Kidney glomerular epithelial cell (primary cell): ENCODE measurements around the gene CACNB2.
A peak's percentile ranks its signal among the peaks of the same experiment; 100 is the strongest.

Experiments used
- DNase-seq: peaks from one replicate; lab custom pipeline; 2025; lab: John Stamatoyannopoulos, UW

Gene CACNB2

DNA sequence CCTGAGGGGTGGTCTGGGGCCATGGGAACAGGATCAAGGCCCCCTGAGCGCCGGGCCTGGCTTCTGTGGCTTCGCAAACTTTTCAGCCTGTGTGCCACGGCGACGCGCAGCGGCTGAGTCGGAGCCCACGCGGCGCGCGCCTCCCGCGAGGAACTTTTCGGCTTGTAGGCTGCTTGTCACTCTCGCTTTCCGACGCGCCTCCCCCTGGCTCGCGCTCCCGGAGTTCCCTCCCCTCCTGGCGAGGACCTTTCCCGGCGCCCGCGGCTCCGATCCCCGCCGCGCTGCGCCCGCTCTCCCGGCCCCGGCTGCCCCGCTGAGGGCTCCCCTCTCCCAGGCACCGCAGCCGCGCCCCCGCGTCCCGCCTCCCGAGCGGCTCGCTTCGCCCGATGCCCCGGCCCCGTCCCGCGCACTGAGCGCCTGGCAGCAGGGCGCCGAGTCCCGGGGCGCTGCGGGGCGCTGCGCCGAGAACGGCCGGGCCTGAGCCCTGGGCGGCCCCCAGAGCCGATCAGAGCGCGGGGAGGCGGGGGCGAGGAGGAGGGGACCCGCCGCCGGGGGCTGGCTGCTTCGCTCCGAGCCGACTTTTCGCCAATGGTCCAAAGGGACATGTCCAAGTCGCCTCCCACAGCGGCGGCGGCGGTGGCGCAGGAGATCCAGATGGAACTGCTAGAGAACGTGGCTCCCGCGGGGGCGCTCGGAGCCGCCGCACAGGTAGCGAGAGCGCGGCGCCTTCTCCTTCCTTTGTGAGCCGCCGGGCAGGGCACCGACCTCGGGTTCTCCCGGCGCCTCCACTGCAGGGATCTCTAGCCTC lies at the start of gene CACNB2:
TSS of gene CACNB2 (plus strand) at position 276 of the 808 bp plus-strand sequence.
- no peak for DNase-seq

DNA sequence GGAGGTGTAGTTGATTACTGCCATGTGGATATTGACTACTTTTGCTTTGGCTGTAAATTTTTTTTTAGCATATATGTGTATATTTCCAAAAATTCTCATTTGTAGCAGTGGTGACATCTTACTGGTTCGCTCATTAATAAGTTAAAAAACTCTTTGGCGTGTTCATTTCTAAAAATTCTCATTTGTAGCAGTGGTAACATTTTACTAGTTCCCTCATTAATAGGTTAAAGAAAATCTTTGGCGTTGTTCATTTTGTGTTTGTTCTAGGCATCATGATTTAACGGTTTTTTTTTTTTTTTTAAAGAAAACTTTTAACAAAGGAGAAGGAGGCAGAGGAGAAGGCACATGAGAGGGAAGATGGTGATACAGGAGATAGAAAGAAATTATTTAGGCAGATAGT lies 45.9 kb upstream of the CACNB2 start:
- no peak for DNase-seq

DNA sequence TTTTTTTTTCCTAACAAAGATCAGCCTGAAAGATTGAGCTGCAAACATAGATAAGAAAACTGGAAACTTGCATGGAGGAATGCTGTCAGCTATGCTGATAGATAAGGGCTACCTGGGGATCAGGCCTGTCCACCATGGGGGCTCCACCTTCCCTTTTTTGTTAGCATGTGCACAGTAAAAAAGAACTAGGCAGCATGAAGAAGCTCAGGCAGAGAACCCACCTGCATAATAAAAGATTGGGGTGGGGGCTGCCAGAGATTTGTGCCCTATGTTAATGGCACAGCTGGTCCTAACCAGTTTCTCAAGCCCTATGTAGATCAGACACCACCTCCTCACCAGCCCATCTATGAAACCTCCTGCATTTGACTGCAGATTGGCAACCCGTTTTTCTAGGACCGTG lies 45.4 kb upstream of the CACNB2 start:
- DNase-seq: no peak

DNA sequence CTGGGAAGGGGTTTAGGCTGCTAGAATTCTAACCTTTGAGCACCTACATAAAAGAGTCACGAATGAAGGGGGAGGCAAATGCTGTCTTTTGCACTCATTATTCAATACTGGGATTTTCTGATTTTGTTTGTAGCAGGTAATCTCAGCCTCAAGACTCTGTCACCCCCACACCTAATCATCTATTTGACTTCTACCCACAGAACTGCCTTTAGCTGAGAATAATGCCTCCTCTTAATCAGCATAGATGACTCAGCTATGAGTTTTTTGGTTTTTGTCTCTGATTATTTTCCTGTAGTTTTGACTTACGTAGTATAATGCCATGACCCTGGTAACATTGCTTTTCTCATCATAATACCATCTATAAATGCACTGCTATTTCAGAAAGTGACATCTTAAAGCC lies 42.7 kb upstream of the CACNB2 start:
- no peak for DNase-seq

DNA sequence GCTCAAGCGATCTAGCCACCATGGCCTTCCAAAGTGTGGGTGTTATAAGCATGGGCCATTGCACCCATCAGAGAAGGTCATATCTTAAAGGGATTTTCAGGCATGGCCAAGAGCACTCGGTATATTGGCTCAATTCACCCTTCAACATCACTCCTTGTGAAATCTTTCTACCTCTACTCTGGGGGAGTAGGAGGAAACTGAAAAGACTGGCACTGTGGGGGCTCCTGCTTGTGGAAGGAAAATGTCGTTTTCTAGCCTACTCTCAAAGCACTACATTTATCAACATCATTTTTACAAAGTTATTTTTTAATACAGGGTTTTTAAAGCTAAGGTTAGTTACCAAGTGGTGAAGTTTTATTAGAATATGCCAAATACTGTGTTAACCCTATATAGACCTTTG lies 42.0 kb upstream of the CACNB2 start:
- no peak for DNase-seq

DNA sequence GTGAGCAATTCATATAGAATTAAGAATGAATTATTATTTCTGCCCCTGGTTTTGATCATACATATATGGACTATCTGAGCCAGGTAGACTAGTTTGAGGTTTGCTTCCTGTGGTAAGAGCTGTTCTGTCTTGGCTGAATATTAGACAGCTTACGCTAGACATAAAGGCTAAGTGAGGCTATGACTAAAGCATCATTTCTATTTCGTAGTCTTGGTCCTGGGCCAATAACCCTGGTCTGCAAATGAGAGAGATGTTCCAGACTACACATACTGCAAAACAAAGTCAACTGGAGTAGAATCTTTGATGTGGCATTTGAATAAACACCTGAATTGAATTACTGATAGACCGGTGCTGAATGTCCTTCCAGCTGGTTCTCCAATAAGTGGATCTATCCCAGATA lies 40.8 kb upstream of the CACNB2 start:
- no peak for DNase-seq

DNA sequence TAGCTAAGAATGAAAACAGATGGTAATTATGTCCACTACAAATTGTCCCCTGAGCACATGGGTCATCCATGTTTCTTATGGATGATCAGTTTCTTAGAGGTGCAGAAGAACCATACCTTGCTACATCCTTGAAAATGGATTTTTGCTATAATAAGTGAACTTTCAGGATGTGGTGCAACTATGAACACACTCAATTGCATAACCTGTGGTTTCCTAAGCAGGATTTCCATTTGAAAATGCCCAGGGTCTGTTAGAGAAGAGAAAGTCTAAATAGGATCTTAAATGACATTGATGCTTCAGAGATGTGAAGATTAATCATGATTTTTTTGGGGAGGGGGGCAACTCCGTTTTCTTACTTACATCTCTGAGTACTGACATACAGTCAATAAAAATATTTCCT lies 39.6 kb upstream of the CACNB2 start:
- DNase-seq: no peak

DNA sequence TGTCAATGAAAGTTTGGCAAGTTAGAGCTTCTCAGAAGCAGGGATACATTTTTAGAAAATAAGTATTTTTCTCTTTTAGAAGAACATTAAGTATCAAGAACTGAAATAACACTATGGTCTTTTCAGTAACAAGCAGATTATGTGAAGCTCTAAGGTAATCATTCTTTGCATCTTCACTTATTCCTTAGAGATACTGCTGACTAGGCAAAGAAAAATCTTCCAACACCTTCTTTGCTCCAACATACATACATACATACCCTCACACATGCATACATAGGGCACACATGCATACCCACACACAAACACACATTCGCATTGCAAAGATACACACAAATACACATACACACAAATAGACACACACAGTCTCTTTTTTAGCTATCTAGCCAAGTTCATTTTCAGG lies 37.8 kb upstream of the CACNB2 start:
- no peak for DNase-seq

DNA sequence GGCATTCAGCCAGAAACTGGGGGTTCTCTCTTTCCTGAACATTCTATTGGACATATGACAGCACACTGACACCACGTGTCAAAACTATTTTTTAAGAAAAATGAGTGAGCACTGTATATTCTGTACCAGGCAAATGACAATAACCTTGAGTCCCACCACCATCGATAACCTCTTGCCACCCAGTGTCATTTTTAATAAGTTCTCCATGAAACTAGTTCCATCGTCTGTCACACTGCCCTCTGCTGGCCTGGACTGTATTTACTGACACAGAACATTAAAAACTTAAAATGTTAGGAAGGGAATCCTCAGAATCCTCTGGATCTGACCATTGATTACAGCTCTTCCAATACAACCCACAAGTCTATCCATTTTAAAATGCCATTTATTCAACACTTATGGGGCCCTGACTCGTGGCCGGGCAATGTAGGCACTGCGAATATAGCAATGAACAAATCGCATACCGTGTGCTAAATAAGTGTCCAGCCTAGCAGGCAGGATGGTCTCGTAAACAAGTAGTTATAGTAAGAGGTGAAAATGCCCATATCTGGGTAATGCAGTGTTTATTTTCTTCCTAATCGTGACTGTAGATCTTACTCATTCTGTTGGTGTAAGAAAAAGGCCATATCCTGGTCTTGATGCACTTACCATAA lies 35.9 kb upstream of the CACNB2 start:
- DNase-seq: peak; percentile 16

DNA sequence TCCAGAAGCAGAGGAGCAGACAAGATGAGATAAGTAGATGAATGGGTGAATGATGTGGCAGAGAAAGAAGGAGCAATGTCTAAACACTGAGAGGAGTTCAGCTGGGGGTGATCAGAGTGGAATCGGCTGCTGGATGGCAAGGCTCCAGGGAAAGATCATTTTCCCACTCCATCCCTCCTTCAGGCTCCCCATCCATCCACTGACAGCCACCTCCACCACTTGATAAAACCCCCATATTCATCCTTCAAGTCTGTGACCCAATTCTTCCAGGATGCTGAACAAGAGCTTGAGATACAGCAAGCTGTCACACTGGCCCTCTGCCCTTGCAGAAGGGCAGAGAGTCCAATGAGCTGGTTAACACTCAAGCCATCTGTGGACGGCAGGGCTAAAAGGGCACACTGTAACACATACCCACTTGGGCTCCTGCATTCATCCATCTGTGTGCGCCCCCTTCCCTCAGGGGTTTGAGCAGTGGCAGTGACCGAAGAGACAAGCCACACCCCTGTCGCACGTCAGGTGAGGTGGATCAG lies 30.8 kb upstream of the CACNB2 start:
- no peak for DNase-seq

DNA sequence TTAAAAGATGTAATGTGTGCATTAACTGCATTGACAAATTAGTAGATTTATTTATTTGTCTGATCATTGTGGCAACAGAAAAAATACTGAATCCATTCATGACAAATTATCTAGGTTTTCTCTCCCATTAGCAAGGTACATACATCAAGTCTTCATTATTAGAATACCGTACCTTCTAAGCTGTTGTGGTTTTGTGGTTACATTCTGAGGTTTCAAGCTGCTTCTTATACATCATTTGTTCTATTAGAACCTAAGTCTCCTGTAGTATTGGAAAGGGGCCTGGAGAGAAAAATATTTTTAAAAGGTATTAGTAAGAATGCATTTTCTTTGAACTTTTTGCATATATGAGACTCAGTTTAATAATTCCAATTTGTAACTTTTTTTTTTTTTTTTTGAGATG lies 26.3 kb upstream of the CACNB2 start:
- no peak for DNase-seq

DNA sequence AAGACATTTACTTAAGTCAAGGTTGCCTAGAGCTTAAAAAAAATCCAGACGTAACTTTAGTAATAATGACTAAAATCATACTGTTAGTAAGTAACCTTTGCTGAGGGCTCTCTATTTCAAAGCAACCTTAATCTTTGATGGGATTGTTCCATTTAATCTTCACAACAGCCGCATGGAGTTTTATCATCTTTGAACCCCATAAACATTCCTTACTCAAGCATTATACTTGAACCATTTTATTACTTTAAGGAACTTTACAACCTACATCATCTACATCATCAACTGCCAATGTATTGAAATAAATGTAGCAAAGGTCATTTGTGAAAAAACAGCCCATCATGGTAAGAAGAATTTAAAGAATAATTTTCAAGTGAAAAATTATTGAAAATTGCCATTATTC lies 22.9 kb upstream of the CACNB2 start:
- DNase-seq: no peak

DNA sequence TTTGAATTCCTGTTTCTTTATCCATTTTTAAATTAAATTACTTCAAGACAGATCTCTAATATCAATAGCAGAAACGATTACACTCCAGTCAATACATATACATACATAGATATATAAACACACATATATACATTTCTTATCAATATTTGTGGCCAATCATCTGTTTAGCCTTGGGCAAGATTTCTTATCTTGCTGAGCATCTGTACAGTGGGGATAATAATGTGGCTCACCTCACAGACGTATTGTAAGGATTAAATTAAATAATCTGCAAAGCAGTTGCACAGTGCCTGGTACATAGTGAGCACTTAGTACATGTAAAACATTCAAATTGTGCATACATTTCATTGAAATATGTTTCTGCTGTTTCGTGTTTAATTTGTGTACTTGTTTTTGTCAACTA lies 17.5 kb upstream of the CACNB2 start:
- no peak for DNase-seq

DNA sequence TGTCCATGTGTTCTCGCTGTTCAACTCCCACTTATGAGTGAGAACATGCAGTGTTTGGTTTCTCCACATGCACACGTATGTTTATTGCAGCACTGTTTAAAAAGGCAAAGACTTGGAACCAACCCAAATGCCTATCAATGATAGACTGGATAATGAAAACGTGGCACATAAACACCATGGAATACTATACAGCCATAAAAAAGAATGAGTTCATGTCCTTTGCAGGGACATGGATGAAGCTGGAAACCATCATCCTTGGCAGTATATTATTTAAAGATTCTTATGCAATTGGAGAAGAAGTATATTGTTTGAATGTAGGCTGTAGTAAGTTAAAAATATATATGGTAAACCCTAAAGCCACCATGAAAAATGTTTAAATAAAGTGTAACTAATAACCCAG lies 7.2 kb upstream of the CACNB2 start:
- DNase-seq: no peak

DNA sequence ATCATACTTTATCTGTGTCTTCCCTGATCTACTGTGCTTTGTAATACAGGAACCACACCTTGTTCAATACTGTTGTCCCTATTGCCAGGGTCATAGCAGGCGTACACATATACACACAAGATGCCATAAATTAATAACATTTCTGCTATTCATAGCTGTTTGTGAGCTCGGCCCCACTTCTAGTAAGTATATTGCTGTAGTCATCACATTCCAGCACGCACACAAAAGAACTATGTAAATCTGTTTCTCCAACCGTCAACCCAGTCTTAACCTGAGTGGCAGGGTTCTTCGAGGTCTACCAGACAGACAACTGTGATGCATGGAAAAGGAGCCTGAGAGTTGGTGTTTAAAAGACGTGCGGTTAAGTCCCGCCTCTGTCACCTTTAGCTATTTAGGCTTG lies 5.7 kb upstream of the CACNB2 start:
- no peak for DNase-seq

DNA sequence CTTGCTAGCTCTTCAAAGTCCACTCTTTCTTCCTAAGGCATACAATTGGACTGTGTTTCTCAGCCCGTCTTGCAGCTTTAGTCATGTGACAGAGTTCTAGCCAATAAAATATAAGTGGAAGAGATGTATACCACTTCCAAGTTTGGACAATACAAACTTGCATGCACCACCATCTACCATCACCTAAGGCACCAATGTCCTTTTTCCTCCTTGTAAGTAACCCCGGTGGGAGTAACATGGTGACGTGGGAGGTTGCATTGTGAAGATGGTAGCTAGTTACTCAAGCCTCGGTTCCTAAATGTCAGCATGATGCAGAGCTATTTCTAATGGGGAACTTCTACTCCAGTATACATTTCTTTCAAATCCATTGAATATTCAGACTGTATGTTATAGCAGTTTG lies 5.3 kb upstream of the CACNB2 start:
- no peak for DNase-seq

DNA sequence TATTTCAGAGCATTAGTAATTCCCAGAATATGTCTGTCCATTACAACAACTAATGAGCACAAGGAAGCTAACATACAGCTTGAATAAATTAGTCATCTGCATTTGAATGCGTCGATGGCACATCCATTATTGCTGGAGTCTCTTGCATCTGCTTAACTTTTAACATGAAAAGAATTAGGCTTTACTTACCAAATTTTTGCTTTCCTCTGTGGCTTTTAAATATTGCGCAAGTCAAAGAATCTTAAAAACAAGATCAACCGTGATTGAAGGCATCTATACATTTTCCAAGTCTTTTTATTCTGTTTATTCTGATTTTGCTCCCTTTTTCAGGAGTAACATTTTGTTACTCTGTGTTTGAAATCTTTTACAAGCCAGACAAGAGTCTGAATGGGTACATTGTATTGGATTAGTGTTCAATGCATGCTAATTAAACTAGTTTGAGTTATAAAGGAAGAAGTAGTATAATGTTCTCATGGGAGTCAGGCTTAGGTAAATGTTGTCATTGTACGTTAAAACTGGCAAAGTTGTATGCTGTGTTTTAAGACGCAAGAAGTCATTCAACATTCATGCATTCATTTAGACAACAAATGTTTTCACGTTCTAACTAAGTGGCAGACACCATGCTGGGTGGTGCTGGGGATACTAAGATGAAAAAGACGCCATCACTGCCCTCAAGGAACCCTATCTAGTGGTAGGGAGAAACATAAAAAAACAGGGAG lies 4.0 kb upstream of the CACNB2 start:
- DNase-seq: no peak

DNA sequence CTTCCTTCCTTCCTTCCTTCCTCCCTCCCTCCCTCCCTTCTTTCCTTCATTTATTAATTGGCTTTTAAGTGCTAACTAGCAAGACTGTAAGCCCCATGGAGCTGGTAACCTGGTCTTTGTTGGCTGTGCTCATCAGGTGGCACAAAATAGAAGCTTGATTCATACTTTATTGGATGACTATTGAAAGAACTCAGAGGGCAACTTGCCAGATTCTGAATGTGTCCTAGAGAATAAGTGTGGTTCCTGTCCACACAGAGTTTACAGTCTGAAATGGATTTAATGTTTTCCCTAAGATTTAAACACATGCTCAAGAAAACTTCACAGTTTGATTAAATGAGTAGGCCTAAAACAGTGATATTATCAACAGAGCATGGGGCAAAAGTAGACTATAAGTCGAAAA lies 3.1 kb upstream of the CACNB2 start:
- DNase-seq: no peak

DNA sequence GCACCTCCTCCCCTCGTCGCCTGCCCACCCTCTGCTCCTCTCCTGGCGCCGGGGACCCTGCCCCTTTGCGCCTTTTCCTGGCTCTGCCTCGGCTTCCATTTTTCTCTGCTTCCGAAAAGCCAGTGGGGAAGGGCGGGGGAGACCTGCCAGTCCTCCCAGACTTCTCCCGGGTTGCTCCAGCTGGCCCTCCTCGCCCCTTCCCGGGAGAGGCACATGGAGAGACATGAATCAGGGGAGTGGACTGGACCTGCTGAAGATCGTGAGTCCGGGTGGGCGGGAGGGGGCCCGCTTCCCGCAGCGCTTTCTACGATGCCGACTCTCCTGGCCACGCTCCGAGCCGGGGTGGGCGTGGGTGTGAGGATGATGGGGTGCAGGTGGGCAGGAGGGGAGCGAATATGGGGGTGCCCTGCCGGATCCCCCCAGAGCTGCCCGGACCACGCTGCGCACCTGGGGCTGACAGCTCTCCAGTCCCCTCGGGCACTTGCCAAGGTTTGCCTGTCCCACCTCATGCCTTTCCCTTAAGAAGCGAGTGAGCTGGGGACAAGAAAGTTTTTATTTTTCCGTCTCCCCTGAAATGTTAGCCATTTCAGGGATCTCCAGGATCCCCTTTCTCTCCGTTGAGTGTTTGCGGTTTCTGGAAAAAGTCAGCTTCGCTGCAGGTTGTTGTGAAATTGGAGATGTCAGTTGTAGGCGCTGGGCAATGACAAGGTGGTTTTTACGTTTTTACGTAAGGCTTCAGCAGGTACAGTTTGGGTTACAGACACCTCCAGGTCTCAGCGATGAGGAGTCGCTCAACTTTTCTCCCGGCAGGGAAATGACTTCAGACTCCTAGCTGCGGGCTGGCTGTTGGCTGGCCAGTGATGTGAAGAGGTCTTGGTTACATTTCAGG lies 977 bp downstream of the CACNB2 start:
- DNase-seq: no peak

DNA sequence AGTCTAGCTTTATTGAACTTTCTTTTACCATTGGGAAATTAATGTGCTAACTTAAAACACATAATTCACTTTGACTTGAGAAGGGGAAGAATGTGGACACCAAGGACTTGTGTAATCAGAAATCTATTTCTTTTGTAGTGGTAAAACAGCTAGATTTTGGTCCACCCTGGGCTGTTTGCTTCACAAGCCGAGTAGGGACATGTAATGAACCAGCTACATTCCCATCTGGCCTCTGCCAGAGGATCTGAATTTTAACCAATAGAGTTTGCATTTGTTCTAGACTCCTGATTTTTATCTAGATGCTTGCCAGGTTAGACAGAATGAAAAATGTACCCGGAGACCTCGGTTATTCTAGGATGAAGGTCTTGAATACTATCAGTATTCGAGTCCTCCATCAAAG lies 1.9 kb downstream of the CACNB2 start:
- DNase-seq: no peak

DNA sequence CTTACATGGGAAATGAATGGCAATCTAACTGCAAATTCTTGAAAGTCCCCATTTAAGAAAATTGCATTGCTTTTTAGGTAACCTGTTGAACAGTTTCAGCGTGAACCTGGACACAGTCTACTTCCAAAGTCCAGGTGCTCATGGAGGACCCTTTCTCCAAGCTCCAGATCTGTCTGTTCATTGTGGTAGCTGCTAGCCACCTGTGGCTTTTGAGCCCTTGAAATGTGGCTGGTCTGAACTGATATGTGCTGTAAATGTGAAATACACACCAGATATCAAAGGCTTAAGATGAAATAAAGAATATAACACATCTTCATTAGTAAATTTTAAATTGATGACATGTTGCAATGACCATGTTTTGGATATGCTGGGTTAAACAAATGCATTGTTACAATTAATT lies 4.2 kb downstream of the CACNB2 start:
- no peak for DNase-seq

DNA sequence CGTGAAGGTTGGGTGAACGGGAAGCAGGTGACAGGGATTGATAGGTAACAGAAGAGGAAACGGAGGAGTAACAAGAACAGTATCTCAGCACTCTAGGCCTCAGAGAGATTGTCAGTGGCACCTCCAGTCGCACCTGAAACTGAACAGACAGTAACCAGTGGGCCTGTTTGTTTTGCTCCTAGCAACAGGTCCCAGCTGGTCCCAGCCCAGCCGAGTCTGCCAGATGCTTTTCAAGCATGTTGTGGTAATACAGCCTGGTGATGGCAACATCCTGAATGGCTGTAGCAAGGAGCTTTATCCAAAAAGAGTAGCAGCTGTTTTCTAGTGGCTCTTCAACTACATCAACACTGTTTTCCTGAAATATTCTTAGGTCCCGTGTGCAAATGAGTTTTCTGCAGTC lies 4.7 kb downstream of the CACNB2 start:
- DNase-seq: no peak
